ENCODE data around the gene IGFBP4.

The IGFBP4 gene

DNA sequence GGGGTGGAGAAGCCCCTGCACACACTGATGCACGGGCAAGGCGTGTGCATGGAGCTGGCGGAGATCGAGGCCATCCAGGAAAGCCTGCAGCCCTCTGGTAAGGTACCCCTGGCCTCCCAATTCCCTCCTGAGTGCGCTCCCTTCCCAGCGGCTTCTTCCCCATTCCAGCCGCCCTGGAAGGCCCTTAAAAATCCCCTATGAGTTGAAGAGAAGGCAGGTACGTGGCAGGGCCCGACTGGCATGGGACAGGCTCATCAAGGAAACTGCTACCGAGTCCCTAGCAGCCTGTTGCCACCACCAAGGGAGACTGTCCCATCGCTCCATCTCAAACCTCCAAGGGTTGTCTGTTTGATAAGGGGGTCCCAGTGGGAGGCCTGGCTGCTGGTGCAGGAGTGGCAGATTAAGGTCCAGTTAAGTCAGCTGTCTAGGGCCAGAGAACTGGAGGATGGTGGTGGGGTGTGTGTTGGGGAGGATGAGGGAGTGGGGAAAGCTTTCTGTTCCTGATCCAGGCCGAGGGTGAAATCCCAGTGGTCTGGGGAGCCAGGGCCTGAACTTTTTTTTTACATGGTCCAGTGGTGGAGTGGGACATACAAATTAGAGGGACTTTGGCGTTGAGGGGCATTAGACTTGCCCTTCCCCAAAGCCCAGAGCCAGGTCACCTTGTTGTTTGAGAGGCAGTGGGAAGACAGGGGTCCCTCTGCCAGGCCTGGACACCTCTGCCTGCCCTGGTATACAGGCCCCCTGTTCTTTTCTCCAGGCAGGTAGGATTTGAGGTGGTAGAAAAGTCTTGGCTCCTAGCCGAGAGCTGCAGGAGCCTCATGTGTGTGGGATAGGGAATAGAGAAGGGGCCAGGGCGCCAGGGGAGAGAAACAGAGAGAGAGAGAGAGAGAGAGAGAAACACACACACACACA, 994 bp downstream of the IGFBP4 start:
- Mint-ChIP-seq H3K27me3 (no peaks in the 10 kb centered on the region), H3K4me1 (peaks cover 38% of the 10 kb centered on the region), H3K36me3 (no peaks in the 10 kb centered on the region), H3K27ac (peak overlapping the region; percentile 59), H3K4me3 (peak overlapping the region; percentile 73), H3K9me3 (no peaks in the 10 kb centered on the region)

GRCh38 chr17:40445751-40446468, 2.7 kb downstream of the IGFBP4 start:
- H3K36me3 Mint-ChIP-seq = no peaks in the 10 kb centered on the region
- no peaks in the 10 kb centered on the region for H3K27me3 Mint-ChIP-seq
- H3K9me3 Mint-ChIP-seq = no peaks in the 10 kb centered on the region
- H3K4me1 Mint-ChIP-seq = peaks cover 38% of the 10 kb centered on the region
- H3K4me3 Mint-ChIP-seq = peak overlapping the region; percentile 36
- no peak overlapping the region for H3K27ac Mint-ChIP-seq

DNA sequence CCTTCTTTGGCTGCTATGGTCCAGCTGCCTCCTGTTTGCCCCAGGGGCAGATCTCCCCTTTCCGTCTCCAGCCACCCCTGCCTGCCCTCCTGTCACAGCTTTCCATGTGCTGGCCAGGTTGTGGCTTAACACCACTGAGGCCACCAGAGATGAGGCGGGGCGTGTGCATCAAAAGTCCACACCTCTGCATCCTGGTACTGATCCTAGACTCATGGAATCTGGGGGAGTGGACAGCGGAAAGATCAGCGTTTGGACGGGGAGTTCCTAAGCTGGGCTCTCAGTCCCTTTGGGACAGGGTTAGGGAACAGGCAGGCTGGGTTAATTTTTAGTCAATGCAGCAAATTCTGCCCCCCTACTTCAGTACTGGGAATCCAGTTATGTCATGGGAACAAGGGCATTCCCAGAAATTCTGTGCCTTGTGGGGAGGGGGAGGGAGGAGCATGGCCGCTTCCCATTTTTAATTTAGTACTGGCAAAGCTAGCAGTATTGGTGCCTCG, 3.9 kb downstream of the IGFBP4 start:
- Mint-ChIP-seq H3K36me3 (no peaks in the 10 kb centered on the region), H3K9me3 (no peaks in the 10 kb centered on the region), H3K4me3 (no peak overlapping the region), H3K27ac (no peak overlapping the region), H3K27me3 (no peaks in the 10 kb centered on the region), H3K4me1 (peaks cover 38% of the 10 kb centered on the region)

GRCh38 chr17:40447806-40448205, 4.6 kb downstream of the IGFBP4 start:
- no peaks in the 10 kb centered on the region for H3K36me3 Mint-ChIP-seq
- peaks cover 34% of the 10 kb centered on the region for H3K4me1 Mint-ChIP-seq
- H3K27me3 Mint-ChIP-seq = no peaks in the 10 kb centered on the region
- H3K27ac Mint-ChIP-seq = peak overlapping the region; percentile 75
- H3K4me3 Mint-ChIP-seq = no peak overlapping the region
- no peaks in the 10 kb centered on the region for H3K9me3 Mint-ChIP-seq

- H3K27ac Mint-ChIP-seq = no peak overlapping the region
- no peaks in the 10 kb centered on the region for H3K9me3 Mint-ChIP-seq
- H3K4me3 Mint-ChIP-seq = no peak overlapping the region
- peaks cover 34% of the 10 kb centered on the region for H3K4me1 Mint-ChIP-seq
- H3K36me3 Mint-ChIP-seq = no peaks in the 10 kb centered on the region
- no peaks in the 10 kb centered on the region for H3K27me3 Mint-ChIP-seq
Measured at GRCh38 chr17:40448213-40448638, 5.0 kb downstream of the IGFBP4 start.

DNA sequence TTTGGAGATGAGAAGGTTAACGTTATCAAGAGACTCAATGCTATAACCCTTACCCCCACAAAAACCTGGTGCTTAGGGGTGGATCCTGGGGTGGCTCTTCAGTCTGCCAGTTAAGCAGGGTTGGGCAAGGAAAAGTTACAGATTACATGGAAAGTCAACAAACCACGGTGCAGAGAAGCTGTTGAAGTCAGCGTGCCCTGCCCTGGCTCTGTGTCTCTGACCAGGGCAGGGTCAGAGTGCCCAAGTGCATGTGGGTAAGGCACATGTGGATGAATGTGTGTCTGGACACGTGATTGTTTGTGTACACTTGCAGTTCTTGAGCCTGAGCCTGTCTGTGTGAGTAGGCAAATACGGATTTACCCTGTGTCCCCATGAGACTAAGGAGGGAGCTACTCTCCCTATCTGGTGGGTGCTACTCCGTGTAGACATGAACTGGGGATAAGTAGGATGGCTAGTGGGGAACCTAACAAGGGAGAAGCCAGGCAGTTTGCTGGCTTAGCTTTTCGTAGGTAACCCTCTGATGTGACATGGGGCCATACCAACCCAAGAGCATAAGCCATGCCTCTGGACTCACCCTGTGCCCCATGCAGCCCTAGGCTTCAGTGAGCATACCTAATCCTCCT, 5.5 kb downstream of the IGFBP4 start:
- H3K4me1 Mint-ChIP-seq = peaks cover 34% of the 10 kb centered on the region

DNA sequence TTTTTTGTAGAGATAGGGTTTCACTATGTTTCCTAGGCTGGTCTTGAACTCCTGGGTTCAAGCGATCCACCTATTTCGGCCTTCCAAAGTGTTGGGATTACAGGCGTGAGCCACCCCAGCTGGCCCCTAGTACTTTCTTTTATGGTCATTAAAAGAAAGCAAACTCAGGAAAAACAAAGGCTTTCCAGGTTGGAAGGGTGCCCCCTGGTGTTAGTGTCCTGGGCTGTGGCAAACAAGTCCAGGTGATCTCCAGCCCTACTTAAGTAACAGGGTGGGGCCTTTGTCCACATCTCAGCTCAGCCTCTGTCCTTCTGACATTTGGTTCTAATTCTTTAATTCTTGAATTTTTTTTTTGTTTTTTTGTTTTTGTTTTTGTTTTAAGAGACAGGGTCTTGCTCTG, 6.9 kb downstream of the IGFBP4 start:
- H3K27ac Mint-ChIP-seq = no peak overlapping the region
- H3K4me3 Mint-ChIP-seq = no peak overlapping the region
- H3K4me1 Mint-ChIP-seq = peaks cover 20% of the 10 kb centered on the region
- H3K27me3 Mint-ChIP-seq = no peaks in the 10 kb centered on the region
- no peaks in the 10 kb centered on the region for H3K9me3 Mint-ChIP-seq
- no peaks in the 10 kb centered on the region for H3K36me3 Mint-ChIP-seq

More for the DNA sequence above, 5.5 kb downstream of the IGFBP4 start:
- Mint-ChIP-seq H3K4me3 (no peak overlapping the region), H3K27me3 (no peaks in the 10 kb centered on the region), H3K9me3 (no peaks in the 10 kb centered on the region), H3K36me3 (no peaks in the 10 kb centered on the region), H3K27ac (no peak overlapping the region)

GRCh38 chr17:40451420-40451819, 8.2 kb downstream of the IGFBP4 start:
- Mint-ChIP-seq H3K4me3 (no peak overlapping the region), H3K27ac (no peak overlapping the region), H3K4me1 (peaks cover 15% of the 10 kb centered on the region), H3K9me3 (no peaks in the 10 kb centered on the region), H3K36me3 (no peaks in the 10 kb centered on the region), H3K27me3 (no peaks in the 10 kb centered on the region)

- H3K27me3 Mint-ChIP-seq = no peaks in the 10 kb centered on the region
- no peaks in the 10 kb centered on the region for H3K36me3 Mint-ChIP-seq
- H3K27ac Mint-ChIP-seq = peak overlapping the region; percentile 70
- peaks cover 15% of the 10 kb centered on the region for H3K4me1 Mint-ChIP-seq
- H3K9me3 Mint-ChIP-seq = no peaks in the 10 kb centered on the region
- H3K4me3 Mint-ChIP-seq = no peak overlapping the region
Measured at GRCh38 chr17:40452216-40452787, 9.1 kb downstream of the IGFBP4 start.

GRCh38 chr17:40452921-40453378, 9.7 kb downstream of the IGFBP4 start:
- no peak overlapping the region for H3K4me3 Mint-ChIP-seq
- H3K27me3 Mint-ChIP-seq = no peaks in the 10 kb centered on the region
- H3K4me1 Mint-ChIP-seq = peaks cover 9% of the 10 kb centered on the region
- no peak overlapping the region for H3K27ac Mint-ChIP-seq
- no peaks in the 10 kb centered on the region for H3K36me3 Mint-ChIP-seq
- no peaks in the 10 kb centered on the region for H3K9me3 Mint-ChIP-seq

DNA sequence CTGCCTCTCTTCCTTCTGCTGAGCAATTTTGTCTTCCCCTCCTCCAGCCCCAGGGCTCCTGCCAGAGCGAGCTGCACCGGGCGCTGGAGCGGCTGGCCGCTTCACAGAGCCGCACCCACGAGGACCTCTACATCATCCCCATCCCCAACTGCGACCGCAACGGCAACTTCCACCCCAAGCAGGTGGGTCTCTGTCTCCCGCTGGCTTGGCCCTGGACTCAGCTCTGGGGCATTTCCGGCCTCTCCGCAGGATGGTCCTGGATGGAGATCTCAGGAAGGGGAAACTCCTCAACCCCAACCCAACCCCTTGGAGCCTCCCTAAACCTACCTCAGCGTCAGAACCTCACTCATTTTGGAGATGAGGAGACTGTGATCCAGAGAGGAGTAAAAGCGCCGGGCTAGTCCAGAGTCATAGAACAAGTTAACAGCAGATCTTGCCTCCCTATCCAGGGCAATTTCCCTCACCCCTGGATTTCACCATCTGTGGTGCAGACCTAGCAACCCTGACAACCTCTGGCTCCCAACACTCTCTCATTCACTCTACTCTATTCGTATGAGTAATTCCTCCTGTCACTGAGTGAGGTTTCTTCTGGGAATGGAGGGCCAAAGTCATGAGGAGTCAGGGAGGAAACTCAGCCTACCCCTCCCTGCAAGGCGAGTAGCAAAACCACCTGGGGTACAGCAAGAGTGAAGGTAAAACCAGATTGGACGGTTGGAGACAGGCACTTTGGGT, 10.8 kb downstream of the IGFBP4 start:
- no peaks in the 10 kb centered on the region for H3K27me3 Mint-ChIP-seq
- no peaks in the 10 kb centered on the region for H3K9me3 Mint-ChIP-seq
- no peak overlapping the region for H3K27ac Mint-ChIP-seq
- H3K4me1 Mint-ChIP-seq = no peaks in the 10 kb centered on the region
- H3K36me3 Mint-ChIP-seq = no peaks in the 10 kb centered on the region
- H3K4me3 Mint-ChIP-seq = no peak overlapping the region

- no peaks in the 10 kb centered on the region for H3K27me3 Mint-ChIP-seq
- H3K27ac Mint-ChIP-seq = no peak overlapping the region
- no peaks in the 10 kb centered on the region for H3K36me3 Mint-ChIP-seq
- H3K4me3 Mint-ChIP-seq = no peak overlapping the region
- H3K9me3 Mint-ChIP-seq = no peaks in the 10 kb centered on the region
- H3K4me1 Mint-ChIP-seq = no peaks in the 10 kb centered on the region
Measured at GRCh38 chr17:40454613-40454995, 11.4 kb downstream of the IGFBP4 start.

- H3K36me3 Mint-ChIP-seq = no peaks in the 10 kb centered on the region
- no peaks in the 10 kb centered on the region for H3K27me3 Mint-ChIP-seq
- no peaks in the 10 kb centered on the region for H3K9me3 Mint-ChIP-seq
- no peaks in the 10 kb centered on the region for H3K4me1 Mint-ChIP-seq
- H3K4me3 Mint-ChIP-seq = no peak overlapping the region
- H3K27ac Mint-ChIP-seq = no peak overlapping the region
Measured at GRCh38 chr17:40456396-40456951, 13.2 kb downstream of the IGFBP4 start.

DNA sequence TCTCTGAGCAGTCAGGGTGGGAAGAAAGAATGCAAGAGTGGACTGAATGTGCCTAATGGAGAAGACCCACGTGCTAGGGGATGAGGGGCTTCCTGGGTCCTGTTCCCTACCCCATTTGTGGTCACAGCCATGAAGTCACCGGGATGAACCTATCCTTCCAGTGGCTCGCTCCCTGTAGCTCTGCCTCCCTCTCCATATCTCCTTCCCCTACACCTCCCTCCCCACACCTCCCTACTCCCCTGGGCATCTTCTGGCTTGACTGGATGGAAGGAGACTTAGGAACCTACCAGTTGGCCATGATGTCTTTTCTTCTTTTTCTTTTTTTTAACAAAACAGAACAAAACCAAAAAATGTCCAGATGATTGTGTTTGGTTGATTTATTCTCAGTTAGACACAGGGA, 14.1 kb downstream of the IGFBP4 start:
- no peaks in the 10 kb centered on the region for H3K27me3 Mint-ChIP-seq
- H3K4me3 Mint-ChIP-seq = no peak overlapping the region
- no peaks in the 10 kb centered on the region for H3K36me3 Mint-ChIP-seq
- H3K27ac Mint-ChIP-seq = no peak overlapping the region
- H3K9me3 Mint-ChIP-seq = no peaks in the 10 kb centered on the region
- no peaks in the 10 kb centered on the region for H3K4me1 Mint-ChIP-seq

Measured in activated naive CD4-positive, alpha-beta T cell treated with anti-CD3 and anti-CD28 coated beads, Interleukin-2, amount 50 U/mL, for 24 hours (primary cell).